Measurements from ENCODE around the gene NEUROD1.

Gene NEUROD1

GRCh38 chr2:181648478-181649155, 31.7 kb downstream of the NEUROD1 start:
- no peak overlapping the region for H3K4me3 ChIP-seq (ENCODE audit: low read depth, low read length)
- no peak for DNase-seq (ENCODE audit: low read depth, low spot score)
- POLR2A ChIA-PET: no interaction called here
- CTCF ChIA-PET: no interaction called here
- TF ChIP-seq CTCF (IDR thresholded peaks at IDR 0.05; ENCODE audit: insufficient read depth, low read length, missing control alignments): no peak

GRCh38 chr2:181646415-181646987, 33.8 kb downstream of the NEUROD1 start:
- CTCF ChIA-PET: interaction anchor here (1.5 kb wide), 1 partner anchor 69 kb away, joined by 3 read pairs; no protein-coding TSS in a partner anchor
- H3K4me3 ChIP-seq (ENCODE audit: low read depth, low read length): no peak overlapping the region
- no peak for TF ChIP-seq CTCF (IDR thresholded peaks at IDR 0.05; ENCODE audit: insufficient read depth, low read length, missing control alignments)
- POLR2A ChIA-PET: no interaction called here
- no peak for DNase-seq (ENCODE audit: low read depth, low spot score)

GRCh38 chr2:181643151-181643550, 37.2 kb downstream of the NEUROD1 start:
- DNase-seq (ENCODE audit: low read depth, low spot score): no peak
- POLR2A ChIA-PET: no interaction called here
- H3K4me3 ChIP-seq (ENCODE audit: low read depth, low read length): no peak overlapping the region
- CTCF ChIA-PET: no interaction called here
- TF ChIP-seq CTCF (IDR thresholded peaks at IDR 0.05; ENCODE audit: insufficient read depth, low read length, missing control alignments): no peak

- CTCF ChIA-PET: no interaction called here
- DNase-seq (ENCODE audit: low read depth, low spot score): no peak
Observed at GRCh38 chr2:181642086-181642485, 38.2 kb downstream of the NEUROD1 start.

GRCh38 chr2:181639686-181640085, 40.6 kb downstream of the NEUROD1 start:
- TF ChIP-seq CTCF (IDR thresholded peaks at IDR 0.05; ENCODE audit: insufficient read depth, low read length, missing control alignments): no peak
- DNase-seq (ENCODE audit: low read depth, low spot score): no peak
- no peak overlapping the region for H3K4me3 ChIP-seq (ENCODE audit: low read depth, low read length)
- ChIA-PET POLR2A (no interaction called here), CTCF (no interaction called here)

More at GRCh38 chr2:181642086-181642485, 38.2 kb downstream of the NEUROD1 start:
- no peak overlapping the region for H3K4me3 ChIP-seq (ENCODE audit: low read depth, low read length)
- no peak for TF ChIP-seq CTCF (IDR thresholded peaks at IDR 0.05; ENCODE audit: insufficient read depth, low read length, missing control alignments)
- POLR2A ChIA-PET: no interaction called here

GRCh38 chr2:181632733-181633401, 47.5 kb downstream of the NEUROD1 start:
- no peak for DNase-seq (ENCODE audit: low read depth, low spot score)
- POLR2A ChIA-PET: no interaction called here
- no peak overlapping the region for H3K4me3 ChIP-seq (ENCODE audit: low read depth, low read length)

More at GRCh38 chr2:181632733-181633401, 47.5 kb downstream of the NEUROD1 start:
- CTCF ChIA-PET: no interaction called here
- no peak for TF ChIP-seq CTCF (IDR thresholded peaks at IDR 0.05; ENCODE audit: insufficient read depth, low read length, missing control alignments)

Measured in AG04449 (cell line).